Measurements from ENCODE around the gene EXOSC10. TPM values are rescaled to one million over a fixed set of nuclear protein-coding genes. Genes with fewer than 3 reads are reported as not detected.

EXOSC10 gene
- total RNA-seq, 6 donors from 2014 or later: 45.2 to 173 (median 55.9) TPM

GRCh38 chr1:11143907-11144306 lies 44.2 kb upstream of the EXOSC10 start:
- peaks cover 7 to 79% (median 52%) of the 10 kb centered on the region in 4 donors for H3K36me3 ChIP-seq
- 78 to 88% methylated on average over 2 of the region's 2 CpGs for WGBS, 2 donors
- peaks cover 0 to 16% (median 0%) of the 10 kb centered on the region in 4 donors for H3K4me1 ChIP-seq
- TF ChIP-seq POLR2A (IDR thresholded peaks at IDR 0.05): no peak
- TF ChIP-seq POLR2AphosphoS5 (IDR thresholded peaks at IDR 0.05): no peak
- TF ChIP-seq CTCF (IDR thresholded peaks at IDR 0.05): no peak
- no peak for TF ChIP-seq EP300 (IDR thresholded peaks at IDR 0.05)
- no peaks in the 10 kb centered on the region for H3K27me3 ChIP-seq
- H3K4me3 ChIP-seq: no peak overlapping the region
- ATAC-seq (ENCODE audit: low FRiP score in 2 of 2) (no peak), DNase-seq (no peak)
- H3K9me3 ChIP-seq: no peaks in the 10 kb centered on the region
- no peak overlapping the region for H3K27ac ChIP-seq

GRCh38 chr1:11143401-11143800 lies 43.7 kb upstream of the EXOSC10 start:
- H3K36me3 ChIP-seq: peaks cover 6 to 79% (median 54%) of the 10 kb centered on the region in 4 donors
- H3K27ac ChIP-seq: no peak overlapping the region
- no peaks in the 10 kb centered on the region for H3K9me3 ChIP-seq
- peaks cover 0 to 16% (median 0%) of the 10 kb centered on the region in 4 donors for H3K4me1 ChIP-seq
- H3K27me3 ChIP-seq: no peaks in the 10 kb centered on the region
- 90 to 95% methylated on average over 5 of the region's 5 CpGs for WGBS, 2 donors
- ATAC-seq (ENCODE audit: low FRiP score in 2 of 2) (no peak), DNase-seq (no peak)
- H3K4me3 ChIP-seq: no peak overlapping the region
- no peak for TF ChIP-seq CTCF (IDR thresholded peaks at IDR 0.05)
- TF ChIP-seq POLR2AphosphoS5 (IDR thresholded peaks at IDR 0.05): no peak
- no peak for TF ChIP-seq EP300 (IDR thresholded peaks at IDR 0.05)
- TF ChIP-seq POLR2A (IDR thresholded peaks at IDR 0.05): no peak

GRCh38 chr1:11142618-11143391 lies 43.1 kb upstream of the EXOSC10 start:
- Histone ChIP-seq H3K36me3 (peaks cover 6 to 79% (median 59%) of the 10 kb centered on the region in 4 donors), H3K4me1 (peaks cover 0 to 15% (median 0%) of the 10 kb centered on the region in 4 donors), H3K4me3 (no peak overlapping the region), H3K9me3 (no peaks in the 10 kb centered on the region), H3K27me3 (no peaks in the 10 kb centered on the region), H3K27ac (no peak overlapping the region)
- no peak for DNase-seq
- no peak for ATAC-seq (ENCODE audit: low FRiP score in 2 of 2)
- TF ChIP-seq POLR2A (IDR thresholded peaks at IDR 0.05): no peak
- TF ChIP-seq POLR2AphosphoS5 (IDR thresholded peaks at IDR 0.05): no peak
- TF ChIP-seq CTCF (IDR thresholded peaks at IDR 0.05): no peak
- no peak for TF ChIP-seq EP300 (IDR thresholded peaks at IDR 0.05)
- WGBS, 2 donors: 91 to 92% methylated on average over 4 of the region's 4 CpGs

GRCh38 chr1:11138952-11139351 lies 39.3 kb upstream of the EXOSC10 start:
- 95 to 96% methylated on average over 3 of the region's 3 CpGs for WGBS, 2 donors
- Histone ChIP-seq H3K4me1 (no peaks in the 10 kb centered on the region), H3K9me3 (no peaks in the 10 kb centered on the region), H3K27ac (no peak overlapping the region), H3K4me3 (no peak overlapping the region), H3K27me3 (no peaks in the 10 kb centered on the region), H3K36me3 (peaks cover 0 to 74% (median 50%) of the 10 kb centered on the region in 4 donors)
- DNase-seq: no peak
- TF ChIP-seq POLR2A (IDR thresholded peaks at IDR 0.05): no peak
- no peak for TF ChIP-seq EP300 (IDR thresholded peaks at IDR 0.05)
- no peak for TF ChIP-seq CTCF (IDR thresholded peaks at IDR 0.05)
- no peak for ATAC-seq (ENCODE audit: low FRiP score in 2 of 2)

GRCh38 chr1:11138029-11138428 lies 38.4 kb upstream of the EXOSC10 start:
- no peak overlapping the region for H3K27ac ChIP-seq
- TF ChIP-seq CTCF (IDR thresholded peaks at IDR 0.05) (no peak), POLR2A (IDR thresholded peaks at IDR 0.05) (no peak)
- DNase-seq (no peak), ATAC-seq (ENCODE audit: low FRiP score in 2 of 2) (no peak)
- no peaks in the 10 kb centered on the region for H3K27me3 ChIP-seq
- no peaks in the 10 kb centered on the region for H3K9me3 ChIP-seq
- WGBS, 2 donors: 94 to 96% methylated on average over 1 of the region's 1 CpG
- peaks cover 0 to 74% (median 53%) of the 10 kb centered on the region in 4 donors for H3K36me3 ChIP-seq
- no peaks in the 10 kb centered on the region for H3K4me1 ChIP-seq
- no peak overlapping the region for H3K4me3 ChIP-seq
